ENCODE results near the gene LRRC4C.
A peak's percentile ranks its signal among the peaks of the same experiment; 100 is the strongest.
"Not testable (repeated sequence)": the region's sequence is repeated elsewhere in the genome, so short reads cannot be mapped to it uniquely, and the experiment has no call there.

Gene LRRC4C

DNA sequence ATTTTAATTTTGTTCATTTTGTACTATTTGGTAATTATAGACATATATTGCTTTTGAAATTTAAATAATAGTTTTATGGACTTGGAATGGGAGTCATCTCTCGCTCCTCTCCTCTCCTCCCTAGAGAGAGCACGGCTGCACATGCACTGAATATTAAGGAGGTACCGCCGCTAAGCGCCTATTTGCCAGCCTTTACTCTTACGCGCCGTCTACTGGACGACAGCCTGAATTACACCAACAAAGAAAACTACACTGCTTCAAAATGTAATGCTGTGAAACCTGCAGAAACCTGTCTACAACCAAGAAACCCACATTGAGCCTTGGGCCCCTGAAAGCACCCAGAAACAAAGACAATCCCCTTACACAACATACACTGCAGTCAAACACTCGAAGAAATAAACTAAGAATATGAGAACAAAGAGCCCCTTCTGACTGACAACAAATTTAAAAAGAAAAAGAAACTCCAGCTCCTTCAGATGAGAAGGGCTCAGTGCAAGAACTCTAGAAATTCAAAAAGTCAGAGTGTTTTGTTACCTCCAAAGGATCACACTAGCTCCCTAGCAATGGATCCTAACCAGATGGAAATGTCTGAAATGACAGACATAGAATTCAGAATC, 737.2 kb downstream of the LRRC4C start:
- DNase-seq, result peak in 3 of 56 donors; percentile 2 to 14 (median 10)

DNA sequence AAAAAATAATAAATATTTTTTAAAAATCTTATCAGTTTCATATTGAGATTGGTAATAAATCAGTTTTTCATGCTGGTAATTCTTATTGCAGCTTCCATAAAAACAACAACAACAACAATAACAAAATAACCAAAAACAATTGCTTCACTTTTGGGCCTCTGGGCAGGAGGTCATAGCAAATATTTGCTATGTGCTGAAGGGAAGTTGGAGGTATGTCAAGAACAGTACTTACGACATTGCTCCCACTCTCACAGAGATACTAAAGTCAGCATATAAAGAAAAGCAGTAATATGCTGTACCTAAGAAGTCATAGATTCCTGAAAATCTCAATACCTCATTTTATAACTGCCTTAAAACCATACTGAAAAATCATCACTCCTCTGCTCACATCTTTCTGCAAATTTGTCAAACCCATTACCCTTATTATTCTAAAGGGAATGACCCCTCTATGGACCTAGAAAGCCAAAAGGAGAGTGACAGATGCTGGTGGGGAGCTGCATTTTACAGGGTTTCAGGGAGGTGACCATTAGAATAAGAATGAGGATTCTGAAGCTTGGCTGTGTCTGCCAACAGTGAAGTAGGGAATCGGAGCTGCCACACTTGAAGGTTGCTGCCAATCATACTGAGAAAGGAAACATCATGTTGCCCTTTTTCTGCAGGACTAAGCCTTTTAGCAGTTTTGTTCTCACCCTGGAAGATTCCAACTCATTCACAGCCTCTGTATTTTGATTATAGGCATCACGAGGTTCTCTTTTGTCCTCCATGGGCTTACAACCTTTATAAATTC, 742.9 kb downstream of the LRRC4C start:
- DNase-seq, result no peak

DNA sequence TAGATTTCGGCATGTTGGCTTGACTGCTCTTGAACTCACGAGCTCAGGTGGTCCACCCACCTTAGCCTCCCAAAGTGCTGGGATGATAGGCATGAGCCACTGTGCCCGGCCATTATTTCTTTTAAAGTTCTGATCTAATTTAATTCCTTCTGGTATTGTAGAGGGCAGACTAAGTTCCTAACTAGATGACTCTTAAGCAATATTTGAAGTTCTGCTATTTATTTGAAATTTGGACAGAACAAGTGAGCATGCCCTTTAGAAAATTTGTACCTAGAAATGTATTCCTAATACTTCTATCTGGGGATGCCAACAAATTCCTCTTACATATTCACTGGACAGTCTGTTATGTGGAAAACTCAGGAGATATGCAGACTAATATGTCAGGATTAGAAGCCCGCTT, 746.4 kb downstream of the LRRC4C start:
- DNase-seq, result no peak

DNA sequence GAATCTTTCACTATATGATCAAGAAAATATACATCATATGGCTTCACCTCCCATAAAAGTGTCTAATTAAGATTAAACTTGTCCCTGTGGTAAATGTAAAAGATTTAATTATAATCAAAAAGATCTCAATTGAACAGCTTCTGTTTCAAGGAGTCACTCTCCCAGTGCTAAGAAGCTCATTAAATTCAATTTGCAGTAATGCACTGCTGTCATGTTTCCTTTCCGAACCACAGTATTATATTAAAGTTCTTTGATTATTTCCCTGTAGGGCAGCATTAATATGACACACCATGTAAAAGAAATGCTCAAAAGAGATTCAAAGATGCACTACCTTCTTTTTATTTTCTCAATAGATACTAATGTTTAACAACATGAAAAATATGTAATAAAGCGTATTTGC, 758.4 kb downstream of the LRRC4C start:
- DNase-seq, result no peak

DNA sequence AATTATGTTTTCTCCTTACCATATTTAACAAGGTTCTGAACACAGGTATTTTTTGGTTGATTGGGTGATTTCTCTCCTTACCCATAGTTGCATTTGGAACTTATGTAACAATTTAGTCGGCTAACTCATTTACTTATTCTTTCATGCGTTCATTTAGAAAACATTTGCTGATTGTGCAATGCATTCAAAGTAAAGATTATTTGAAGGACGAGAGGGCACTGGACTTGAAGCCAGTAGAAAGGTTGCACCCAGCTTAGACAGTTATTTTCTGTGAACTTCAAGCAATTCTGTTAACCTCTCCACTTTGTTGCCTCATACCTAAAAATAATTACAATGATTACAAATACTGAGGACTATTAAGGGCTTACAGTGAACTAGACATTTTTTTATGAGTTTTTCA, 769.6 kb downstream of the LRRC4C start:
- no peak for DNase-seq

DNA sequence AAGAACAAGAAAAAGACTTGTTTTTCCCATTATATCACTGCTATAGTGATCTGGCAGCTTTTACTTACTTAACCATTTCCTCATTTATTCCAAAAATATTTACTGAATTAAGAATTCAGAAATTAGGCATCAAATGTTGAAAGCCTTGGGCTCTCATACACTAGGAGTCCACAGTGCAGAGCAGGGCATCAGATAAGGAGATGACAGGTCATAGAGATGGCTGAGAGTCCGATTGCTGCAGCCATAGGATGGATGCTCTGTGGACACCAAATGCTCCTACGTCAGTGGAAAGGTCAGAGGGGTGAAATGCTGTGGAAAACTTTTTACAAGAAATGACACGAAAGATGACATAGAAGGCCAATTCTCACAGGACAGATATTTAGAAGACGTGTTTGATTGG, 771.1 kb downstream of the LRRC4C start:
- no peak for DNase-seq

DNA sequence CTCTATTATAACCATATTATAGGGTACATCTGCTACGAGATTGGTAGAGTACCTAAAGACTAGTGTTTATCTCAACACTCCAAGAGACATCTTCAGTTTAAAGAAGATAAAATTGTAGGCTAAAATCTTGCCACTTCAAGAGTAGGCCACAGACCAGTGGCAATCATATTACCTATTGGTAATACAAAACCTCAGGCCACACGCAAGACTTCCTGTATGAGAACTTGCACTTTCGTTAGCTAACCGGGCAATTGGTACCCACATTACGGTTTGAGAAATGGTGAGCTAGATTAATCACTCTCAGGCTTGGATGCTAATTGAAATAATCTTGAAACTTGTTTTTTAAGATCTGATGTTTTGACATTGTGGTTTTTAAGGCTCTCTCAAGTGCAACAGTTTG, 772.7 kb downstream of the LRRC4C start:
- DNase-seq, result no peak

DNA sequence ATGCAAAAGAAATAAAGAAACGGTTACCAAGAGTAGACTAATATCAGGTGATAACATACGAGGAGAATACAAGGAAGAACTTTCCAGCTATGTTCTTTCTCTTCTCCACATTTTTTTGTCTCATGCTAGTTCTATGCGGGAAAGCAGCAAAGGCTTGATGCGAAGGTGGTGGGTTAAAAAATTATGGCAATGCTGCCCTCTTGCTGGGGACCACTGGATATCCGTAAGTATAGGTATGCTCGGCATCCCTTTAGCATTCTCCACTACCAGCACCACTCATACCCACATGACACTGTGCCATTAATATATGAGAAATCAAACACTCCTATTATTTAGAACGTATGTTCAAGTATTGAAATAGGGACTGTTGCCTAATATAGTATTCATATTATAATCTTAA, 776.4 kb downstream of the LRRC4C start:
- no peak for DNase-seq

DNA sequence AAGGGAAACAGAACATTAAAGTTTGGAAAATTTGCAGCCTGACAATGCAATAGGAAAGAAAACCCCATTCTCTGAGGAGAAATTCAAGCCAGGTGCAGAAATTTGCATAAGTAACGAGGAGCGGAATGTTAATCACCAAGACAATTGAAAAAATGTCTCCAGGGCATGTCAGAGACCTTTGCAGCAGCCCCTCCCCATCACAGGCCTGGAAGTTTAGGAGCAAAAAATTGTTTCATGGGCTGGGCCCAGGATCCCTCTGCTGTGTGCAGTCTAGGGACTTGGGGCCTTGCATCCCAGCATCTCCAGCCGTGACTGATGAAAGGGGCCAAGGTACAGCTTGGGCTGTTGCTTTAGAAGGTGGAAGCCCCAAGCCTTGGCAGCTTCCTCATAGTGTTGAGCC, 780.2 kb downstream of the LRRC4C start:
- no peak for DNase-seq

DNA sequence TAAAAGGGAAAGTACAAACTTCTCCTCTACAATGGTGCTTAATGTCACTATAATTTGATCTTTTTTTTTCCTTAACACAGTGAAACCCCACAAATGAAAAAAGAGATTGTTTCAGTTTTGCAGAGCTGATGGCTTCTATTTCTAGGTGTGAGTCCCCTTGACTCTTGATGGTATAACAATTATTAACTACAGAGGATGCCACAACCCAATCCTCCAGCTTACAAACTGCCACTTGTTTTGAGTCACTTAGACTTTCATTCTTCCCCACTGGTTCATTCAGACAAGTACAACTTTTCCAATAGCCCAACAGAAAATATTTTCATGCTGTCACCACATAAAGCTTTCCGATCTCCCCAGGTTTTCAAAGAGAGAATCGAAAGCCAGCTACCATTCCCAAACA, 812.2 kb downstream of the LRRC4C start:
- no peak for DNase-seq

DNA sequence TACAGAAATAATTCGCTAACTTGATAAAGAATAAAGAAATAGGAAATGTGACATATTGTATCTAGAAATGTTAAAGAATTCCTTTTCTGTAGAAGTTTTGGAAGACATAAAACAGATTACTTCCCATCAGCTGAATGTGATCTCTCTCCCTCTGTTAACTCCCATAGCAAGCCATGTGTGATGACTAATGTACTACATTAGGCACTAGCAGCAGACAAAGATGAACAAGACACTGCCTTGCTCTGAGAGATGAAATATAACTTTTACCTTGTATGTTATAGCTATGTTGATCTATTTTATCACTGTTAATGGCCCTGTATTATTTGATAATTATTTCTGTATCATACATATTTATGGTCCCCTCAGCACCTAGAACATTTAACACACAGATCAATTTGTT, 817.2 kb downstream of the LRRC4C start:
- DNase-seq, result no peak

DNA sequence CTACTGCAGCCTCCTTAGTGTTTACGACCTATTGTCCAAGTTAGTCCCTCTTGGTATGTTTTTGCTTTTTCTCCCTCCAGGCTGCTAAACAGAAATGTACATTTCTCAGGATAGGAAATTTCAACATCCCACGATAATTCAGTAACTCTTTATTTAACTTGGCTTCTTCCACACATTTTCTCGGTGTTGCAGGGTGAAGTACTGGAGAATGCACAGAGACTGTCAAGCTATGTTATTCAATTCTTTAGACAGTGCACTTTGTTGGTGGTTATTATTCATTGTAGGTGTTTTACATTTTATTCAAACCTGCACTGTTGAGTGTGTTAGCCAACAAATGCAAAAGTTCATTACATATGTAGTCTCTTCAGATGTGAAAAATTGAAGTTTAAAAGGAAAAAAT, 839.8 kb downstream of the LRRC4C start:
- no peak for DNase-seq

DNA sequence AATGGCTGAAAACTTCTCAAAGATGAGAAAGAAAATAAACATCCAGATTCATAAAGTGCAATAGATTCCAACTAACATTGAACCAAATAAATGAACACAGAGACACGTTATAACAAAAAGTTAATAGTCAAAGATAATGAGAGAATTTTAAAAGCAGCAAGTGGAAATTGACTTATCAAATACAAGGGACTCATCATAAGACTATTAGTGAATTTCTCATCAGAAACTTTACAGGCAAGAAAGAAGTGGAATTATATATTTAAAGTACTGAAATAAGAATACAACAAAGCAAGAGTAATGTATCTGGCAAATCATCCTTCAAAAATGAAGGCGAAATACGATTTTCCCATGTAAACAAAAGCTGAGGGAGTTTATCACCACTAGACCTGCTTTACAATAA, 852.7 kb downstream of the LRRC4C start:
- DNase-seq, result no peak

DNA sequence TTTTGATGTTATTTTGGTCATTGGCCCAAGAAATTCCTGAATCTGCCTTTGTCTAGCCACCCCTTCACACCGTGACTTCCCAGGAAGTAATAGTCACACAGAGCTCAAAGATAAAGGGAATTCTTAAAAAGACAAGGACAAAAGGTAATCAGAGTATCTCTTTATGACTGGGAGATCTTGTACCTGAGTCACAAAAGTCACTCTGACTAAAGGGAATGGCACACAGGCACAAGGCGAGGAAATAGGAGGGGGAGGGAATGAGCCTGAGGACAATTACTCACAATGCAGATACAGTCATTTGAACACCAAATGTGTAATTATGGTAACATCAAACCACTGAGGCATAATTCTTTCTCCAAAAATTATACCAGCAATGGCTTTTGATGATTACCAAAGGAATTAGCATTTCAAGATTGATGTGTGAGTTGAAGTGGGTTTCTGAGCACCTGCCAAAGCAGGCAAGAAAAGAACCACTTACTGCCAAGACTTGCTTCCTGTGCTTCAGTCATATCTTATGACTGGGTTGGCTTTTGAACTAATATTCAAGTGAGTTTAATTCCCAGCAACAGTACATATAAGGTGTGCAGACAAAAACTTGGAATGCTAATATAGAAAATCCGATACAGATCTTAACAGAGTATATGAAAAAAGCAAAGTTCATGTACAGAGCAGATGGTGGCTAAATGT, 856.4 kb downstream of the LRRC4C start:
- DNase-seq, result peak in 4 of 56 donors; percentile 2 to 12 (median 2)

DNA sequence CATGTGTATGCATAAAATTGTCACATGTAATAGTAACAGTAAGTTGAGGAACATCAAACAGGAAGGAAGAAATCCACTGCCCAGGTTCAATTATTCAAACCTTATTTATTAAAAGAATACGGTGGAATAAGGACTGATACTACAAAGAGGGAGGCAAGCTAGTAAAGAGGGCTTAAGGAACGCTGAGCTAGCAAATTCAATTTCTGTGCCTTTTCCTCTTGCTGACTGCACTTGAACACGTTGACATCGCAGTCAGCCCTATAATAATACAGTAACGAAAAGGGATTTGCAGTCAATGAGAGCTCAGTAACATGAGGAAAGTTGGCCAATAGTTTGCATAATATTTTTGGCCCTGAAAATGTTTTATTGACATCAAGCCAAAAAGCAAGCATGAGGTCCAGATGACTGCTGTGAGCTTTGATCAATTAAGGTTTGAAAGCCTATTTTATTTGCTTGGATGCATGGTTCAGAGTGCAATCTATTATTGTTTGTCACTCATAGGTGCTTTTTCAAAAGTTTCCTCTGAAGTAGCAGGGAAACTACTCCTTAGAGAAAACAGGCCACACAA, 861.8 kb downstream of the LRRC4C start:
- DNase-seq, result no peak

DNA sequence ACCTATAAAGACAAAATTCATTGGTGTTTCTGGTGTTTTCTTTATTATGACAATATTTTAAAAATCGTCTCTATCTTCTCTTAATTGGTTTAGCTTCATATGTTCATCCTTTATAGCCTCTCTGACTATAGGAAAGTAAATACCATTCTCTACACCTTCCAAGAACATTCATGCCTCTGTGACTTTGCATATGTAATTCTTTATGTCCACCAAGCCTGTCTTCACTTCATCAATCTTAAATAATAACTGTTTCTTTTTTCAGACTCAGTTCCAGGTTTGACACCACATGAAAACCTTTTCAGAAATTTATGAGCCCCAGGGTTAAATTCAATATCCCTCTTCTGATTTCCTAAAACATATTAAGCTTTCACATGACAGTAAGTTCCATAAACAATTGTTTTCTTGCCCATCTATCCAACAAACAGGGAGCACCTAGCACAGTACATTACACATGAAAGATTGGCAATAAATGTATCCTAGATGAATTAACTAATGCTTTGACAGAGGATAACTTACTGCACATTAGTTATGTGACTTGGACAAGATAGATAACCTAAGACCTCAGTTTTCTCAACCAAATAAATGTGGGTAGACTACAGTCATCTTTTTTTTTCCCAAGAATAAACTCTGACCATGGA, 886.1 kb downstream of the LRRC4C start:
- DNase-seq, result no peak

DNA sequence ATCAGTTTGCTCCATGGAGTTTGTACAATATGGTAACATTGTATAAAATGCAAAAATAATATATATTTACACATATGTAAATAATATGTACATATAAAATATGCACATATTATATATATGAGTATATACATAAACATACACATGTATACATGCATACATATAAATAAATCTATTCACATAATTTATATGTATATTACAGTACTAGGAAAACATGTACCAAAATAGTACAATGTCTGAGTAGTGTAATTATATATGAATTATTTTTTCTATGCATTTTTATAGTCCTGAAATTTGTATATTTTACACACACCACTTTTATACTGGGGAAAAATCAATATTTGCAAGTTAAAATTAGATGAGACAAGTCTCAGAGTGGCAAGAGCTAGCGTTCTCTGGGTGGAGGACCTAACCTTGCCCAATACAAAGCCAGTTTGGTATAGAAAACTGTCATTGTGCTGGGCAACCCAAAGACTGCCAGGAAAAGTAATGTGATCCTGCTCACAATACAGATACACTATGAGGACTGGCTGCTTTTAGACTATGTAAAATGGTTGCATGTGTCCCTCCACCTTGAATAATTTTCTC, 889.4 kb downstream of the LRRC4C start:
- no peak for DNase-seq

DNA sequence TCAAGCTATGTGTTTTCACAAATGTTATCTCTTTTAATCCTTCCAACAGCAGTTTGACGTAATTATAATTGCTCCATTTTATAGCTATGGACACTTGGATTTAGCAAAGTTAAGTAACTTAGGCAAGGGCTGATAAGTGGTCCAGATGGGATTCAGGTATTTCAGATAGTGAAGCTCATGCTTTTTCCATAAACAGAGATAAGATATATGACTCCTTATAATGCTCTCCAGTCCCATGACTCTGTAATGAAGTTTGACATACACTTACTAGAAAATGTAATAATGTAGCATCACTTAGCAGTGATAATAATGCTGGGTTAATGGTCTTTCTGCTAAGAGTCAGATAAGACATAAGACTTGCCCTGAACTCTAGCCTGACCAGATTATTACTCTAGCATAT, 892.1 kb downstream of the LRRC4C start:
- no peak for DNase-seq

DNA sequence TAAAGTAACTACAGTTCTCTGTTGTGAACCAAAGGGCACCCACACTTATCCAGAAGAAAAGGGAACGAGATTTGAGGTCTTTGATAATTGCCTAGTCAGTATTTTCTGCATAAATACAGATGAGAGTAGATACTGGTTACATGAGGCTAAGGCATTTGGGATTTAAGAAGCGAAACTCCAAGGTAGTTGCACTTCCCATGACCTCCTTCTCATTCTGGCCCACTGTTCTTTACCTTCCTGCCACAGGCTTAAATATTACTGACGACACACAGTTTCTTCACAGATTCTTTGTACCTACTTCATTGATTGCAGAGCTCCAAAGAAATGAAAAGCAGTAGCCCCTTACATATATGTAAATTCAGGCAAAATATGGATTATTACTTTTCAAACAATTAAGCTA, 915.3 kb downstream of the LRRC4C start:
- DNase-seq, result no peak

DNA sequence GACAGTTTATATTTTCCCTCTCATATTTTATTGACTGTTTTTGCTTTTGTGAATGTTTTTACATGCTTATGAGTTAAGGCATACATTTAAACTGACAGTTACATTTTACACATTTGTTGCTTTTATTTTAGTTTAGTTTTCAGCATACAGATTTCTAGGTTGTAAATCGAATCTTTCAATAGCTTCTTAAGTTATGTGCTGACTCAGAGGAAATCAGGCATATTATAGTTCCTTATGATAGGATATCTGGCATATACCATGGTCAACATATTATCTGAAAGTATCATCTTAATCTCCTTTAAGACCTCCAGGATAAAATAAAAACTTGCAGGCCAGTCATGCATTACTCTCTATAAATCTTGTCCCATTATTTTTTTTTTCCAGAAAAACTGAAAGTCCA, 916.6 kb downstream of the LRRC4C start:
- DNase-seq, result no peak

DNA sequence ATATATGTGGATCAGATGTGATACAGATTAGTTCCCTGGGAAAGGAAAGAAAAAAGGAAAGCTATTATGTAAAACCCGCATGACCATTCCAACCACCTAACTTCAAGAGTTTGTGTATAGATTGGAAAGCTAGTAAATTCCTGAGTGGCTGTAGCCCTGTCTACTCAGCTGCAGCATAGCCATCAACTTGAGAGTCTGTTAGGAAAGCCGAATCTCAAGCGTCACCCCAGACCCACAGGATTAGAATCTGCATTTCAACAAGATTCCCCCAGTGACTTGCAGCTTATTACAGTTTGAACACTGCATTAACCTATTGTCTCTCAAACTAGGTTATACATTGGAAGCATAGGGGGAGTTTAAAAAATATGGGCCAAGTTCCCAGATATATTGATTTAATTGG, 921.7 kb downstream of the LRRC4C start:
- no peak for DNase-seq

DNA sequence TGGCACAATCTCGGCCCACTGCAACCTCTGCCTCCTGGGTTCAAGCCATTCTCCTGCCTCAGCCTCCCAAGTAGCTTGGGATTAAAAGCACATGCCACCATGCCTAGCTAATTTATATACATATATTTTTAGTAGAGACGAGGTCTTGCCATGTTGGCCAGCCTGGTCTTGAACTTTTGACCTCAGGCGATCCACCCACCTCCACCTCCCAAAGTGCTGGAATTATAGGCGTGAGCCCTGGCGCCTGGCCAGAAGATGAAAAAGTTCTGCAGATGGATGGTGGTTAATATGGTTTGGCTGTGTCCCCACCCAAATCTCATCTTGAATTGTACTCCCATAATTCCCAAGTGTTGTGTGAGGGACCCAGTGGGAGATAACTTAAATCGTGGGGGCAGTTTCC, 937.4 kb downstream of the LRRC4C start:
- DNase-seq, result not testable (repeated sequence)
